MM.1S (cell line): ENCODE measurements around the gene MAGI2.

ENCODE experiments used
- DNase-seq: peaks from one replicate; pipeline ENCODE4 v3.0.0-alpha.2; 2015
- H2AFZ ChIP-seq: fragments of 300-600 bp; sonication (generic); 2 replicates; pipeline ENCODE4 v1.6.0; 2016; ENCODE audit warnings: antibody characterized with exemption, low read length
- H3F3A ChIP-seq: fragments of 300-600 bp; sonication (generic); 2 replicates; pipeline ENCODE4 v1.6.1; 2016; ENCODE audit warnings: mild to moderate bottlenecking, antibody characterized with exemption, low read length, moderate library complexity, mixed read lengths; ENCODE audit not compliant: insufficient read depth
- H3K27ac ChIP-seq: fragments of 300-600 bp; sonication (generic); 2 replicates; pipeline ENCODE4 v1.5.1; 2016; ENCODE audit warnings: mild to moderate bottlenecking, low read length
- H3K27me3 ChIP-seq: fragments of 300-600 bp; sonication (generic); replicated peaks from 2 replicates; pipeline ENCODE4 v1.6.0; 2016; ENCODE audit warnings: low read length; ENCODE audit not compliant: insufficient read depth
- H3K36me3 ChIP-seq: fragments of 300-600 bp; sonication (generic); replicated peaks from 2 replicates; pipeline ENCODE4 v1.6.1; 2016; ENCODE audit warnings: mild to moderate bottlenecking, low read length, mixed read lengths; ENCODE audit not compliant: insufficient read depth
- H3K4me1 ChIP-seq: fragments of 300-600 bp; sonication (generic); 2 replicates; pipeline ENCODE4 v1.6.1; 2016; ENCODE audit warnings: low read length, mixed read lengths
- H3K4me2 ChIP-seq: fragments of 300-600 bp; sonication (generic); 2 replicates; pipeline ENCODE4 v1.6.0; 2016; ENCODE audit warnings: low read depth, low read length
- H3K4me3 ChIP-seq: fragments of 300-600 bp; sonication (generic); 2 replicates; pipeline ENCODE4 v1.5.1; 2016; ENCODE audit warnings: low read length, mixed read lengths
- H3K79me2 ChIP-seq: fragments of 300-600 bp; sonication (generic); 2 replicates; pipeline ENCODE4 v1.6.1; 2016; ENCODE audit warnings: mixed run types, low read length, mixed read lengths
- H3K9ac ChIP-seq: fragments of 300-600 bp; sonication (generic); 2 replicates; pipeline ENCODE4 v1.6.1; 2016; ENCODE audit warnings: low read length, mixed read lengths
- H3K9me2 ChIP-seq: fragments of 300-600 bp; sonication (generic); replicated peaks from 2 replicates; pipeline ENCODE4 v1.6.1; 2016; ENCODE audit warnings: mild to moderate bottlenecking, low read length, mixed read lengths; ENCODE audit not compliant: insufficient read depth
- H3K9me3 ChIP-seq: fragments of 300-600 bp; sonication (generic); replicated peaks from 2 replicates; pipeline ENCODE4 v1.6.1; 2016; ENCODE audit warnings: mild to moderate bottlenecking, low read length, mixed read lengths; ENCODE audit not compliant: insufficient read depth
- H4K20me1 ChIP-seq: fragments of 300-600 bp; sonication (generic); 2 replicates; pipeline ENCODE4 v1.6.1; 2016; ENCODE audit warnings: mild to moderate bottlenecking, low read length, moderate library complexity, mixed read lengths; ENCODE audit not compliant: insufficient read depth
- CTCF ChIP-seq: fragments of 300-600 bp; sonication (generic); IDR thresholded peaks from 2 replicates; pipeline ENCODE4 v1.5.1; 2016; ENCODE audit warnings: antibody characterized with exemption, low read length, mixed read lengths
- EZH2 ChIP-seq: fragments of 300-600 bp; sonication (generic); optimal IDR thresholded peaks from 2 replicates; pipeline ENCODE3; 2017; ENCODE audit warnings: low read depth, mild to moderate bottlenecking, antibody characterized with exemption, low read length, mixed read lengths
- EZH2phosphoT487 ChIP-seq: fragments of 300-600 bp; sonication (generic); IDR thresholded peaks from 2 replicates; pipeline ENCODE4 v1.6.1; 2018; ENCODE audit warnings: antibody characterized with exemption, low read length

The MAGI2 gene

DNA sequence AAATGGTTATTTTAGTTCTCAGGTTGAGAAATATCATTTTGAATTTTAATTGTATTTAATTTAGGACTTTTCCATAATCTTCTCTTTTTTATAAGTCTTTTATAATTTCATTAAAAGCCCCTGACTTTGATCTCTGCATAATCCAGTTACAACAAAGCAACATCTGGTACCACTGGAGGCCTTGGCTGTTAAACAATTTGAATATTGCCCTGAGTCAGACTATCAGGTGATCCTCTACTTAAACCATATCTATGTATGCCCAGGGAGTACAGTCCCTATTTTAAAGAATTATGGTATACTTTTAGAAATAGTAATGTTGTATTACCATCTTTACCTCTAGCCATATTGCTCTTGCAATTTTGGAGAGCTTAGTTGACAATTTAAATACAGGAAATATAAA lies 119.1 kb downstream of the MAGI2 start:
- H3K36me3 ChIP-seq = no peaks in the 10 kb centered on the region
- H3K9ac ChIP-seq = no peak overlapping the region
- no peaks in the 10 kb centered on the region for H3K9me3 ChIP-seq
- no peak for DNase-seq
- H3K4me3 ChIP-seq = no peak overlapping the region
- H3K4me2 ChIP-seq = no peak overlapping the region
- H3K27ac ChIP-seq = no peak overlapping the region
- TF ChIP-seq CTCF (no peak), EZH2phosphoT487 (no peak), EZH2 (no peak)
- no peaks in the 10 kb centered on the region for H3F3A ChIP-seq
- H2AFZ ChIP-seq = no peak overlapping the region
- H3K27me3 ChIP-seq = no peaks in the 10 kb centered on the region
- H3K4me1 ChIP-seq = no peaks in the 10 kb centered on the region
- H3K9me2 ChIP-seq = no peaks in the 10 kb centered on the region
- H4K20me1 ChIP-seq = no peaks in the 10 kb centered on the region
- H3K79me2 ChIP-seq = no peaks in the 10 kb centered on the region

GRCh38 chr7:79332091-79332490 lies 121.4 kb downstream of the MAGI2 start:
- H3K9ac ChIP-seq = no peak overlapping the region
- DNase-seq = no peak
- no peak overlapping the region for H2AFZ ChIP-seq
- H3K4me3 ChIP-seq = no peak overlapping the region
- H3K9me2 ChIP-seq = no peaks in the 10 kb centered on the region
- no peak overlapping the region for H3K27ac ChIP-seq
- no peaks in the 10 kb centered on the region for H3K79me2 ChIP-seq
- no peaks in the 10 kb centered on the region for H3K27me3 ChIP-seq
- no peak for TF ChIP-seq CTCF
- no peak for TF ChIP-seq EZH2phosphoT487
- TF ChIP-seq EZH2 = no peak
- H3K36me3 ChIP-seq = no peaks in the 10 kb centered on the region
- H3K4me1 ChIP-seq = no peaks in the 10 kb centered on the region
- no peaks in the 10 kb centered on the region for H4K20me1 ChIP-seq
- no peaks in the 10 kb centered on the region for H3K9me3 ChIP-seq
- H3F3A ChIP-seq = no peaks in the 10 kb centered on the region
- H3K4me2 ChIP-seq = no peak overlapping the region

- Histone ChIP-seq H3K9ac (no peak overlapping the region), H3K9me3 (no peaks in the 10 kb centered on the region), H3K27ac (no peak overlapping the region), H3K36me3 (no peaks in the 10 kb centered on the region), H3K79me2 (no peaks in the 10 kb centered on the region), H3K27me3 (no peaks in the 10 kb centered on the region), H3K4me2 (no peak overlapping the region), H4K20me1 (no peaks in the 10 kb centered on the region), H2AFZ (no peak overlapping the region), H3F3A (no peaks in the 10 kb centered on the region), H3K4me1 (no peaks in the 10 kb centered on the region), H3K9me2 (no peaks in the 10 kb centered on the region), H3K4me3 (no peak overlapping the region)
- no peak for TF ChIP-seq EZH2phosphoT487
- no peak for TF ChIP-seq CTCF
- TF ChIP-seq EZH2 = no peak
- no peak for DNase-seq
Measured at GRCh38 chr7:79329464-79329863, 124.0 kb downstream of the MAGI2 start.
